Heart right ventricle (tissue), 16 donors: ENCODE results near the gene IL1RAPL1. TPM values are rescaled to one million over a fixed set of nuclear protein-coding genes. Genes with fewer than 3 reads are reported as not detected.
A peak's percentile ranks its signal among the peaks of the same experiment; 100 is the strongest.

Experiments
- ATAC-seq, 8 donors: fragments of 200-7000 bp; cut with Tn5 transposase; one replicate each; pipeline ENCODE4 v1.9.1; 2020; ENCODE audit warnings: mild to moderate bottlenecking in 8 of 8, moderate library complexity in 8 of 8, moderate number of reproducible peaks in 1 of 8
- DNase-seq, 2 donors: peaks; one replicate each; pipeline ENCODE4 v3.0.0-alpha.2; 2020
- H3K27ac ChIP-seq, 10 donors: fragments of 200-600 bp; sonication (generic) in 2 of 10; one replicate each; pipeline versions ENCODE4 v1.5.0 to v1.8.0; 2020 to 2022; ENCODE audit warnings: mild to moderate bottlenecking in 3 of 10
- H3K27me3 ChIP-seq, 7 donors: fragments of 200-600 bp; one replicate each; pipeline ENCODE4 v1.8.0; 2021 to 2022; ENCODE audit warnings: mild to moderate bottlenecking in 2 of 7
- H3K36me3 ChIP-seq, 9 donors: fragments of 200-600 bp; sonication (generic) in 1 of 9; one replicate each; pipeline versions ENCODE4 v1.5.0 to v1.8.0; 2020 to 2022; ENCODE audit warnings: mild to moderate bottlenecking in 2 of 9
- H3K4me1 ChIP-seq, 9 donors: fragments of 200-600 bp; sonication (generic) in 1 of 9; one replicate each; pipeline versions ENCODE4 v1.5.0 to v1.8.0; 2020 to 2022; ENCODE audit warnings: mild to moderate bottlenecking in 4 of 9
- H3K4me3 ChIP-seq, 10 donors: fragments of 200-600 bp; sonication (generic) in 2 of 10; one replicate each; pipeline versions ENCODE4 v1.5.0 to v1.8.0; 2020 to 2022; ENCODE audit warnings: mild to moderate bottlenecking in 7 of 10, moderate library complexity in 2 of 10
- H3K9me3 ChIP-seq, 11 donors: fragments of 200-600 bp in 10 of 11; sonication (generic) in 2 of 11; one replicate each; pipeline versions ENCODE4 v1.5.0 to v1.8.0; 2013 to 2022; ENCODE audit warnings: mild to moderate bottlenecking in 2 of 11, control low read depth in 1 of 11, moderate library complexity in 1 of 11
- CTCF ChIP-seq, 9 donors: fragments of 200-600 bp; sonication (generic) in 2 of 9; IDR thresholded peaks; one replicate each; pipeline versions ENCODE4 v1.5.0 to v1.8.0; 2021 to 2022; ENCODE audit warnings: antibody characterized with exemption in 9 of 9, mild to moderate bottlenecking in 5 of 9, moderate library complexity in 1 of 9
- WGBS, 2 donors: extraction: QIAGEN DNeasy Blood & Tissue Kit; methylation state at CpG; one replicate each; pipeline ENCODE4 v1.1.7; 2013; ENCODE audit warnings: inconsistent platforms in 1 of 2; 5-methylcytosine and 5-hydroxymethylcytosine counted together
- intact Hi-C, 10 donors: fragments of 100-400 bp; cut with DNase I; formaldehyde crosslinking; loops; one replicate each; pipeline versions ENCODE4 v1.11.1 to v1.14.2; 2022
- polyA plus RNA-seq, 2 donors: library from polyadenylated mRNA; stranded (reverse); fragments of 200-250 nt; gene quantifications; one replicate each; pipeline ENCODE4 v1.2.3, GENCODE V29; 2013
- total RNA-seq, 10 donors: library from RNA; stranded (reverse); fragmentation: NEBNext Ultra II Directional in 3 of 10; extraction: Animal tissue kit (Norgen Biotek cat#: 25700) in 3 of 10; gene quantifications; one replicate each; pipeline versions ENCODE4 v1.2.1 to v1.2.4, GENCODE V29; 2021 to 2023
- donor health status: Arrhythmogenic right ventricular cardiomyopathy.
- donor health status: ischemic (EF 13 %, LVEDD 7.1; RV severe dilation, severe dysfunction).
- donor health status: healthy with polysubstance abuse.
- donor health status: DM: no; HTN: yes; CAD: no.
- donor health status: DM: no; HTN: no; CAD: no.
- donor health status: ischemic (EF 25% LVEDD 6.9; RV normal size, moderate dysfunction).
- donor health status: ischemic (EF 25% LVEDD 5.7; RV mildly dilated, moderate dysfunction).
- donor health status: healthy.
- donor health status: DM: yes; HTN: yes; CAD: no.
- donor health status: Ischemic cardiomyopathy.
- donor health status: ischemic (EF 35%, LVEDD 5.7; RV mildly dilated, moderate dysfunction).
- donor health status: nonischemic (EF 11% LVEDD 7.7; RV severe dilation, severe dysfunction).
- donor health status: DM: yes; HTN: yes; CAD: no.
- donor health status: PGD.
- donor health status: ischemic (EF 29% LVEDD 5.4; RV normal size, mild dysfunction).
- donor health status: nonischemic (EF 23%, LVEDD 6.1; RV moderate dilation, normal function).

IL1RAPL1 gene
- total and polyA plus RNA-seq, 12 donors, result 0.13 to 6.3 (median 2.8) TPM

DNA sequence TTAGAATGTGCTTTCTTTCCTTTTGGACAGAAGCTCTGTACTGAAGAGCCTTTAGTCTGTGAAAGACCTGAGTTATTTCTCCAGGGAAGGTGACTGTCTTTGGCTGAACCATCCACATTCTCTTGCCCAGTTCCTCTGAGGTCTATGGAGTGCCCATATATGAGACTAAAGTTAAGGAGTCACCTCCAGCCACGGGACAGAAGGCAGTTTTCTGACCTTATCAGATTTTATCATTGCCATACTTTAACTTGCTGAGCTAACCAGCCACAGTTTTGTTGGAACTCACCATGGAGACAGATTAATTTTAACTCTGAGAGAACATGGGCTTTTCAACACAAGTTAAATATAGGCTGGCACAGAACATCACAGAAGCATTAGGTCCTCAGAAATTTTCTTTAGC is 26.3 kb downstream of the IL1RAPL1 start:
- H3K27me3 ChIP-seq, result no peaks in the 10 kb centered on the region
- DNase-seq (no peak), ATAC-seq (peak; percentile 25 to 83 (median 66))
- TF ChIP-seq CTCF (IDR thresholded peaks at IDR 0.05), result no peak
- H3K4me1 ChIP-seq, result peaks cover 0 to 7% (median 0%) of the 10 kb centered on the region in 9 donors
- intact Hi-C loops, result loop anchor here in 1 of 10 donors (5.0 kb wide), 1 partner anchor 234 kb away; no protein-coding TSS in a partner anchor
- H3K4me3 ChIP-seq, result no peak overlapping the region
- H3K9me3 ChIP-seq, result no peaks in the 10 kb centered on the region
- H3K27ac ChIP-seq, result peak overlapping the region in 9 of 10 donors; percentile 18 to 70 (median 65)
- H3K36me3 ChIP-seq, result no peaks in the 10 kb centered on the region
- WGBS, 2 donors, result 15 to 21% methylated on average over 1 of the region's 1 CpG

DNA sequence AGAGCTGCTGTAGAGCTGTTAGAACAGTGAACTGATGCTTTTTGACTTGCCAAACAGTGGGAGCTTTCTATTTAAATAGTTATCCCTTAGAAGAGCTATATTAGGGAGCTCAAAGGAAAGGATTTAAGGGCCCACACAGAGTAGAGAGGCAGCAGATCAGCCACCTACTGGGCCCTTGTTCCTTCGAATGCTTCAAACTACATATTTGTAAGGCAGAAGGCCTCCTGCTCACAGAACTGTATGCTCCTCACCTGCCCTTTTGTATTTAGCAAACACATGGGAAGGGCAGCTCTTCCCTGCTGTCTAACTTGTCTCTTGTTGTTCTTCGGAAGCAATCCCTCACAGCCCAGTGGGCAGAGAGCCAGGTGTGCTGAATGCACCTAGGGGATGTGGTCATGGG is 38.0 kb downstream of the IL1RAPL1 start:
- no peak for DNase-seq
- Histone ChIP-seq H3K27ac (no peak overlapping the region), H3K4me3 (no peak overlapping the region), H3K4me1 (peaks cover 0 to 6% (median 0%) of the 10 kb centered on the region in 9 donors), H3K9me3 (no peaks in the 10 kb centered on the region), H3K27me3 (peaks cover 0 to 6% (median 0%) of the 10 kb centered on the region in 7 donors), H3K36me3 (no peaks in the 10 kb centered on the region)
- intact Hi-C loops, result no loop called here
- TF ChIP-seq CTCF (IDR thresholded peaks at IDR 0.05), result no peak
- no peak for ATAC-seq
- 45 to 62% methylated on average over 2 of the region's 2 CpGs for WGBS, 2 donors

DNA sequence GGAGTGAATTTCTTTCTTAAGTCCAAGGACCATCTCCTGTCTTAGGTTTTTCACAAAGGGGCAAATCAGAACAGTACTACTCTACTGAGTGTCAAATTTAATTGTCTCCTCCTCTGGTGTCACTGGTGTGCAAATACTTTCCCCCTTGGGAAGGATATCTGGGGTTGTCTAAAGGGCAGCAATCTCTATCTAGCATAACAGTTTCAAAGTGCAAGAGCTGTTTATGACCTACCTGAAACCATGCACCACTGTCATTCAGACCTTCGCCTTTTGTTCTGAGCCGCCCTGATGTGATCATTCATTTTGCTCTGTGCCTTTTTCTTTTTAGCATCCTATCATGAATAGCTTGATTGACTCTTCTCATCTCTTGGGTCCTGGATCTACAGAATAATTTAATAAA is 39.3 kb downstream of the IL1RAPL1 start:
- intact Hi-C loops, result no loop called here
- DNase-seq, result no peak
- no peak for ATAC-seq

DNA sequence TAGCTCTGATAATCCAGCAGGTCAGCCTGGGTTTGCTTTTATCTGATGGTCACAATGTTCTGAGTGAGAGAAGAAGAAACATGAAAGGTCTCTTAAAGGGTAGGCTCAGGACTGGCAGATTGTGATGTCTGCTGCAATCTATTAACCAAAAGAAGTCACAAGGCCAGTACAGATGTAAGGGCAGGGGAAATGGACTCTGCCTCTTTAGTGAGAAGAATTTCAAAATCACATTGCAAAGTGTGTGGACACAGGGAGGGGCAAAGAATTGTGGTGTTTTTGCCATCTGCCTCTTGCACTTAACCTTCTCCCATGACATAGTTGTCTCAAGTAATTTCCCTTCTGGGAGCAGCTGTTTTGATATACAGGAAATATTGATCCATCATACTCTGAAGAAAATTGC is 40.9 kb downstream of the IL1RAPL1 start:
- Histone ChIP-seq H3K9me3 (no peaks in the 10 kb centered on the region), H3K4me3 (no peak overlapping the region), H3K27me3 (peaks cover 0 to 6% (median 0%) of the 10 kb centered on the region in 7 donors), H3K36me3 (no peaks in the 10 kb centered on the region), H3K27ac (no peak overlapping the region), H3K4me1 (peaks cover 0 to 6% (median 0%) of the 10 kb centered on the region in 9 donors)
- no peak for DNase-seq
- TF ChIP-seq CTCF (IDR thresholded peaks at IDR 0.05), result no peak
- intact Hi-C loops, result no loop called here
- peak in 2 of 8 donors; percentile 22 to 29 for ATAC-seq

More for the DNA sequence above, 39.3 kb downstream of the IL1RAPL1 start:
- Histone ChIP-seq H3K9me3 (no peaks in the 10 kb centered on the region), H3K4me1 (peaks cover 0 to 6% (median 0%) of the 10 kb centered on the region in 9 donors), H3K27ac (no peak overlapping the region), H3K36me3 (no peaks in the 10 kb centered on the region), H3K4me3 (no peak overlapping the region), H3K27me3 (peaks cover 0 to 6% (median 0%) of the 10 kb centered on the region in 7 donors)
- no peak for TF ChIP-seq CTCF (IDR thresholded peaks at IDR 0.05)
- WGBS, 2 donors, result 94% methylated on average over 2 of the region's 2 CpGs
